Calu3 (cell line): ENCODE results near the gene NUTM2D. TPM values are rescaled to one million over a fixed set of nuclear protein-coding genes. Genes with fewer than 3 reads are reported as not detected.
"Not testable (repeated sequence)": the region's sequence is repeated elsewhere in the genome, so short reads cannot be mapped to it uniquely, and the experiment has no call there.

Experiments used
- BruUV-seq: library from RNA; stranded (reverse); fragments of 400-500 nt; replicated peaks from 2 replicates; lab custom pipeline; 2021; lab: Mats Ljungman, UMichigan
- CTCF ChIA-PET: fragments of 300-600 bp; sonication (Branson Sonifier 250); formaldehyde crosslinking; loops from one replicate; lab custom pipeline; 2022; ENCODE audit warnings: antibody characterized with exemption; lab: Charles Lee
- DNase-seq: peaks from one replicate; pipeline ENCODE4 v3.0.0; 2022
- H3K27ac Mint-ChIP-seq: one replicate; pipeline ENCODE4 v1.8.0; 2022; ENCODE audit warnings: mixed read lengths; ENCODE audit not compliant: unreplicated experiment
- H3K27me3 Mint-ChIP-seq: one replicate; pipeline ENCODE4 v1.8.0; 2022; ENCODE audit warnings: mixed read lengths; ENCODE audit not compliant: unreplicated experiment
- H3K36me3 Mint-ChIP-seq: one replicate; pipeline ENCODE4 v1.8.0; 2022; ENCODE audit warnings: mild to moderate bottlenecking, moderate library complexity, mixed read lengths; ENCODE audit not compliant: insufficient read depth, unreplicated experiment
- H3K4me1 Mint-ChIP-seq: one replicate; pipeline ENCODE4 v1.8.0; 2022; ENCODE audit warnings: mild to moderate bottlenecking, low read depth, mixed read lengths; ENCODE audit not compliant: unreplicated experiment
- H3K4me3 Mint-ChIP-seq: one replicate; pipeline ENCODE4 v1.8.0; 2022; ENCODE audit warnings: mild to moderate bottlenecking, low read depth, moderate library complexity, mixed read lengths; ENCODE audit not compliant: unreplicated experiment
- H3K9me3 Mint-ChIP-seq: one replicate; pipeline ENCODE4 v1.8.0; 2022; ENCODE audit warnings: low read depth, mixed read lengths; ENCODE audit not compliant: unreplicated experiment
- intact Hi-C: fragments of 100-400 bp; cut with micrococcal nuclease; formaldehyde crosslinking; loops from one replicate; pipeline ENCODE4 v1.10.0; 2022; ENCODE audit not compliant: unreplicated experiment
- total RNA-seq: library from RNA; stranded (reverse); gene quantifications from 2 replicates; pipeline ENCODE4 v1.2.3, GENCODE V29; 2022

Gene NUTM2D
- total RNA-seq, 1 experiment from 2014 or later = 2.4 TPM

DNA sequence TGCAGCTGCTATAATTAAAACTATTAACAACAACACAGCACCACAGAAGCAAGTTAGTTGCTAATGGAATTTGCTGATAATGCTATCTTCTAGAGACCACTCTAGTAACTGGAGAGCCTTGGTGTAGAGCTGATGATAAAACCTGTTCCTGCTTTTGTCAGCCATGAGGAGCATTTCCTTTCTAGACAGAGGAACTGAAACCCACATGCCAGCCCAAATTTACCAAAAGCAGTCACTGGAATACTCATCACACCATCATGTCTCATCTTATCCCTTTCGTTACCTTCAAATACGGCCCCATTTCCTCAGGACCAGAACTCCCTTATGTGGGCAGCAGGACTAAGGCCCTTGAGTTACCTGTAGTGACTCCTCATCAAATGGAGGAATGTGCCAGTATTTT, 40.9 kb downstream of the NUTM2D start:
- BruUV-seq, H3K27me3 Mint-ChIP-seq, CTCF ChIA-PET, DNase-seq, H3K9me3 Mint-ChIP-seq, intact Hi-C loops, H3K4me3 Mint-ChIP-seq, H3K27ac Mint-ChIP-seq, H3K4me1 Mint-ChIP-seq, H3K36me3 Mint-ChIP-seq: not testable (repeated sequence)

DNA sequence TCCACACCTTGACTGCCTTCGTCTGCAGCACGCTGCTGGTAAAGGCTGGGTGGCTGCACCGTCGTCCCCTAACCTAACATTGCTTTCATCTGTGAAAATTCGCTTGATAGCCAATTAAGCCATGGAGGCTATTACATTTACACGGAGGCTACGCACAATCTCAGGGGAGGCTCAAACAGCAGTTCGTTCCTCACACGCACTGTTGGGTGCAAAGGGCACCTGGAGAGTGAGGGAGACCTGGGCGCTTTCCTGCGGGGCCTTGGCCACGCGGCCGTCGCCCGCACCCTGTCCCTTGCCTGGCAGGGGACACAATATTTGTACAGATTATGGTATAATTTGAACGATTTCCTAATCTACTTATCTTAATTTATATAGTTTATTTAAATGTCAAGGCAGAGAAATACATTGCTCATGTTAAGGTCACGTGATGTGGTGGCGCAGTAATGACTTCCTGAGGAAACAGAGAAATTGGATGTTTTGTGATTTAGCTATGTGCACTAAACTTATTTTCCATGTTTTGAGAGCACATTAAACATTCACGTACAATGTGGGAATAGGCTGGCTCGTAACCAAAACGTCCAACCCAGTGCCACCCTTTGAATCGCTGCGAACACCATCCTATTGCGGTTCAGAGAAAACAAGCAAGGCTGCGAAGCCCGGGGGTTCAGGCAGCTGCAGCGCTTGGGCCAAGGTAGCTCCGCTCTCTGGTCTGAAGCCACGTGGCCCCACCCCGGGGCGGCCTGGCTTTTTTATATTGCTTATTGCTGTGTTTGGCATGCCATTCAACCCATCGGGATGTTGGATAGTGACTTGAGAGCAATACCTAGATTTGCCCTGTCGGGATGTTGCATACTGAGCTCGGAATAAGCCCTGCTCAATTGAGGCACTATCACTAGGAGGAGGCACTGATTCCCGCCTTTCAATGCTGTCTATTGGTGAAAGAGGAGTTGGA, 50.2 kb downstream of the NUTM2D start:
- CTCF ChIA-PET, BruUV-seq, H3K36me3 Mint-ChIP-seq, H3K4me1 Mint-ChIP-seq, H3K4me3 Mint-ChIP-seq, H3K9me3 Mint-ChIP-seq, H3K27me3 Mint-ChIP-seq, intact Hi-C loops, H3K27ac Mint-ChIP-seq, DNase-seq: not testable (repeated sequence)

DNA sequence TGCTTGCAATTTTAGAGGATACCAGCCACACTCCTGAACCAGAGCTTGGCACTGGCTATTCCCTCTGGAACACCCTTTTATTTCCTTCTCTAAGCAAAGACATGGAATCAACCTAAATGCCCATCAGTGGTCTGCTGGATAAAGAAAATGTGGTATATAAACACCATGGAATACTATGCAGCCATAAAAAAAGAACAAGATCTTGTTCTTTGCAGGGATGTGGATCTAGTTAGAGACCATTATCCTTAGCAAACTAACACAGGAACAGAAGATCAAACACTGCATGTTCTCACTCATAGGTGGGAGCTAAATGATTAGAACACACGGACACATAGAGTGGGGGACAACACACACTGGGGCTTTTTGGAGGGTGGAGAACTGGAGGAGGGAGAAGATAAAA, 56.4 kb downstream of the NUTM2D start:
- H3K9me3 Mint-ChIP-seq, DNase-seq, H3K4me3 Mint-ChIP-seq, intact Hi-C loops, H3K27ac Mint-ChIP-seq, CTCF ChIA-PET, H3K27me3 Mint-ChIP-seq, BruUV-seq, H3K36me3 Mint-ChIP-seq: not testable (repeated sequence)
- H3K4me1 Mint-ChIP-seq = peaks cover 10% of the 10 kb centered on the region

Other genes starting within 250 kb of the NUTM2D start
- gene NUTM2A, start 132.3 kb upstream of the NUTM2D start, total RNA-seq = 1.0 and 1.1 TPM in 2 replicates
- 12.6 and 13.9 TPM in 2 replicates for gene MINPP1, start 147.1 kb downstream of the NUTM2D start, total RNA-seq